ENCODE measurements around the gene RBMS3.
"Not testable (repeated sequence)": the region's sequence is repeated elsewhere in the genome, so short reads cannot be mapped to it uniquely, and the experiment has no call there.

The RBMS3 gene

GRCh38 chr3:29775340-29775739 lies 494.5 kb downstream of the RBMS3 start:
- no peak for DNase-seq (ENCODE audit: low read depth)

GRCh38 chr3:29777869-29778268 lies 497.0 kb downstream of the RBMS3 start:
- DNase-seq (ENCODE audit: low read depth): no peak

- DNase-seq (ENCODE audit: low read depth): no peak
Observed at GRCh38 chr3:29789686-29790085, 508.8 kb downstream of the RBMS3 start.

GRCh38 chr3:29796808-29797207 lies 515.9 kb downstream of the RBMS3 start:
- DNase-seq (ENCODE audit: low read depth): no peak

GRCh38 chr3:29802057-29802456 lies 521.2 kb downstream of the RBMS3 start:
- DNase-seq (ENCODE audit: low read depth): no peak

GRCh38 chr3:29804044-29804443 lies 523.2 kb downstream of the RBMS3 start:
- no peak for DNase-seq (ENCODE audit: low read depth)

- no peak for DNase-seq (ENCODE audit: low read depth)
Observed at GRCh38 chr3:29805757-29806156, 524.9 kb downstream of the RBMS3 start.

GRCh38 chr3:29808324-29808723 lies 527.5 kb downstream of the RBMS3 start:
- not testable (repeated sequence) for DNase-seq (ENCODE audit: low read depth)

- DNase-seq (ENCODE audit: low read depth): no peak
Observed at GRCh38 chr3:29822071-29822470, 541.2 kb downstream of the RBMS3 start.

- no peak for DNase-seq (ENCODE audit: low read depth)
Observed at GRCh38 chr3:29823233-29823632, 542.4 kb downstream of the RBMS3 start.

- no peak for DNase-seq (ENCODE audit: low read depth)
Observed at GRCh38 chr3:29826712-29827111, 545.8 kb downstream of the RBMS3 start.

GRCh38 chr3:29827756-29828155 lies 546.9 kb downstream of the RBMS3 start:
- DNase-seq (ENCODE audit: low read depth): no peak

- DNase-seq (ENCODE audit: low read depth): no peak
Observed at GRCh38 chr3:29829340-29829739, 548.5 kb downstream of the RBMS3 start.

- DNase-seq (ENCODE audit: low read depth): no peak
Observed at GRCh38 chr3:29850641-29851040, 569.8 kb downstream of the RBMS3 start.

GRCh38 chr3:29852767-29853166 lies 571.9 kb downstream of the RBMS3 start:
- no peak for DNase-seq (ENCODE audit: low read depth)

GRCh38 chr3:29853841-29854397 lies 573.0 kb downstream of the RBMS3 start:
- DNase-seq (ENCODE audit: low read depth): no peak

GRCh38 chr3:29854821-29855220 lies 574.0 kb downstream of the RBMS3 start:
- no peak for DNase-seq (ENCODE audit: low read depth)

GRCh38 chr3:29859726-29860270 lies 578.9 kb downstream of the RBMS3 start:
- no peak for DNase-seq (ENCODE audit: low read depth)

GRCh38 chr3:29864809-29865208 lies 583.9 kb downstream of the RBMS3 start:
- DNase-seq (ENCODE audit: low read depth): no peak

- no peak for DNase-seq (ENCODE audit: low read depth)
Observed at GRCh38 chr3:29868543-29869101, 587.8 kb downstream of the RBMS3 start.

GRCh38 chr3:29870136-29870535 lies 589.3 kb downstream of the RBMS3 start:
- no peak for DNase-seq (ENCODE audit: low read depth)

- no peak for DNase-seq (ENCODE audit: low read depth)
Observed at GRCh38 chr3:29871087-29871486, 590.2 kb downstream of the RBMS3 start.

GRCh38 chr3:29880809-29881208 lies 599.9 kb downstream of the RBMS3 start:
- DNase-seq (ENCODE audit: low read depth): no peak

GRCh38 chr3:29887451-29887850 lies 606.6 kb downstream of the RBMS3 start:
- no peak for DNase-seq (ENCODE audit: low read depth)

Measured in stimulated activated CD8-positive, alpha-beta memory T cell treated with anti-CD3 and anti-CD28 coated beads, Interleukin-15, amount 100 ng/mL, for 24 hours (primary cell).